ENCODE measurements around the gene GPC5.
"Not testable (repeated sequence)": the region's sequence is repeated elsewhere in the genome, so short reads cannot be mapped to it uniquely, and the experiment has no call there.

GPC5 gene

DNA sequence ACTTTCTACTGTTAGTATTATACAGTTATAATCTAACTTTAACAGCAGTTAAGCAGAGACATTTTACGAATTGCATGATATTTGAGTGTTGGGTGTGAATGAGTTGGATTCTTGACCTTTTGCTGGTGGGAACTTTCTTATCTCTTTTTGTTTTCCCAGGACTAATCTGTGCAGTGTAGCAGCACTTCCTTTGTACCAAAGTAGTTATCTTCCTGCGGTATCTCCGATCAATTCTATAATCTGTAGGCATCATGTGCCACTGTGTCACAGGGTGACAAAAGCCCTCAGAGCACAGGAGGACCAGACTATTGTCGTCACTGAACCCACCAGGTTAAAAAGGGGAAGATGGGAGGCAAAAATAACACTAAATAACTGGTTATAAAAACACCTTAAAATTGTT is 823.5 kb downstream of the GPC5 start:
- Mint-ChIP-seq H3K27me3 (no peaks in the 10 kb centered on the region), H3K27ac (no peak overlapping the region)

DNA sequence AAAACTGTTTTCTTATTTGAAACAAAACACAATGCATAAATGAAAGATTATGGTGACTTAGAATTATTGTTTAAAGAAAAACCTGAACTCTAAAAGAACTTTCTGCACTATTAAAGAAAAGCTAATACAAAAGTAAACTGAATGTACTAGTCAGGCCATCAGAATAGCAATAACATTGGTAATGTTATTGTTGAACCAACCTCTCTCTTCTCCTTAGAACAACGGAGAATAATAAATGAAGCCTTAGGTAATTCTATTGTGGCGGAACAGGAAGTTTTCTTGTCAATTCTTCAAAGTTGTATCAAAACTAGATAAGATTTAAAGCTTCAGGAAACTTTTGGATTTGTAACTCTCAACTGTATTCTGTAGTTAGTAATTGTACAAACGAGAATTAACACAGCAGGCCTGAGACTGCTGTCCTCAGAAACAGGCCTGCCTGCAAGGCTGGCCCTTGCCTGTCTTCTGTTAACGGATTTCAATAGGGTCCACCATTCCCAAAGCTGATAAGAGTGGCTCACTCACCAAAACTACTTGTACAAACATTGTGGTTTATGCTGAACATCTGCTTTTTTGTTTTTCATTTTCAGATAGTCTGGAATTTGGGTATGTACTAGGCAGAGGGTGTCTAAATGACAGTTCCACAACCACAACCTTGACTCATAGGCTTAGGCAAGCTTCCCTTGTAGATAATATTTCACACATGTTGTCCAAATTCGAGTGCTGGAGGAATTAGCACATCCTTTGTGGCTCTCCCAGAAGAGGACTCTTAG is 825.8 kb downstream of the GPC5 start:
- no peak overlapping the region for H3K27ac Mint-ChIP-seq
- no peaks in the 10 kb centered on the region for H3K4me1 Mint-ChIP-seq
- no peaks in the 10 kb centered on the region for H3K36me3 Mint-ChIP-seq
- no peak overlapping the region for H3K4me3 Mint-ChIP-seq
- peaks cover 5% of the 10 kb centered on the region for H3K9me3 Mint-ChIP-seq
- no peaks in the 10 kb centered on the region for H3K27me3 Mint-ChIP-seq
- ATAC-seq: no peak

More for the DNA sequence above, 823.5 kb downstream of the GPC5 start:
- no peak for ATAC-seq
- Mint-ChIP-seq H3K36me3 (no peaks in the 10 kb centered on the region), H3K4me1 (no peaks in the 10 kb centered on the region), H3K4me3 (no peak overlapping the region), H3K9me3 (peaks cover 4% of the 10 kb centered on the region)

DNA sequence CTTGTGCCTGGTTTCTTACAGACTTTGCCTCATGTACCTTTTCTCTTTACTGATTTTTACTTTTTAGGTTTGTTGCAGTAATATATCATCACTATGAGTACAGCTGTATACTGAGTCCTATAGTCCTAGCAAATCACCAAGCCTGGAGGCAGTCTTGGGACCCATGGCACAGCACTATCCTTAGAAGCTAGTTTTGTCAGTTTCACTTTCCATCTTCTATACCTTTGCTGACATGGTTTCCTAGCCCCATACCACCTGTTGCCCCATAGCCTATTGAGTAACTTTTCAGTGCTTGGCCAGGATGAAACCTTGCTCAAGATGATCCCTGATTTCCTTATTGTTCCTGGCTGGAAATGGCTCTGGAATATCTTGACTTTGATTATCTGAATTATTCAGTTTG is 826.4 kb downstream of the GPC5 start:
- H3K4me1 Mint-ChIP-seq: no peaks in the 10 kb centered on the region
- no peaks in the 10 kb centered on the region for H3K36me3 Mint-ChIP-seq
- no peak for ATAC-seq
- no peak overlapping the region for H3K27ac Mint-ChIP-seq
- H3K4me3 Mint-ChIP-seq: no peak overlapping the region
- H3K9me3 Mint-ChIP-seq: peaks cover 5% of the 10 kb centered on the region
- H3K27me3 Mint-ChIP-seq: no peaks in the 10 kb centered on the region

DNA sequence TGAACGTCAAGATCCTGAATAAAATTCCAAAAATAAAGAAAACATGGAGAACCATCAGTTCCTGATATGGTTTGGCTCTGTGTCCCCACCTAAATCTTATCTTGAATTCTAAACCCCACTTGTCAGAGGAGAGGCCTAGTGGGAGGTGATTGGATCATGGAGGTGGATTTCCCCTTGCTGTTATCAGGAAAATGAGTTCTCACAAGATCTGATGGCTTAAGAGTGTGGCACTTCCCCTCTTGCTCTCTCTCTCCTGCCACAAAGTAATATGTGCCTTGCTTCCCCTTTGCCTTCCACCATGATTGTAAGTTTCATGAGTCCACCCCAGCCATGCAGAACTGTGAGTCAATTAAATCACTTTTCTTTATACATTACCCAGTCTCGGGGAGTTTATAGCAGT is 827.4 kb downstream of the GPC5 start:
- Mint-ChIP-seq H3K27ac (no peak overlapping the region), H3K4me3 (no peak overlapping the region), H3K9me3 (peaks cover 5% of the 10 kb centered on the region), H3K36me3 (no peaks in the 10 kb centered on the region), H3K27me3 (no peaks in the 10 kb centered on the region), H3K4me1 (no peaks in the 10 kb centered on the region)
- ATAC-seq: no peak

DNA sequence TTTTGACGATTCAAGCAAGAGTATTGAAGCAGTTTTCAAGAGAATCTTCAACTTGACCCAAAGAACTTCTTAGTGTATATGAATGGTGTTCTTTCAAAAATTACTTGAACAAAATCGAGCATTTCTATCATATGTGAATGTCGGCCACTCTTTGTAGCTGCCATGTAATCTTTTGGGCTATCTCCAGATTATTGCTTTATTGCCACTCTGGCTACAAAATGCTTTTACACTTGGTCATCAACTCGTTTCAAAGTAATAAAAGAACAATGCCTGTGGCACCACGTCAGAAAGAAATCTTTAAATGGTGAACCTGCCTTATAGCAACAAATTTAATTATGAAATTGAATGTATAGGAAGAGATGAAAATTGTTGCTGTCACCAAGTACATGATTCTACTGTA is 834.5 kb downstream of the GPC5 start:
- Mint-ChIP-seq H3K27me3 (no peaks in the 10 kb centered on the region), H3K9me3 (peaks cover 4% of the 10 kb centered on the region), H3K36me3 (no peaks in the 10 kb centered on the region), H3K27ac (no peak overlapping the region), H3K4me1 (no peaks in the 10 kb centered on the region), H3K4me3 (no peak overlapping the region)
- ATAC-seq: no peak

GRCh38 chr13:92251671-92252210 is 853.3 kb downstream of the GPC5 start:
- no peaks in the 10 kb centered on the region for H3K27me3 Mint-ChIP-seq
- H3K36me3 Mint-ChIP-seq: no peaks in the 10 kb centered on the region
- peaks cover 7% of the 10 kb centered on the region for H3K9me3 Mint-ChIP-seq
- no peak overlapping the region for H3K27ac Mint-ChIP-seq
- H3K4me1 Mint-ChIP-seq: no peaks in the 10 kb centered on the region
- H3K4me3 Mint-ChIP-seq: no peak overlapping the region
- no peak for ATAC-seq

GRCh38 chr13:92255526-92255925 is 857.1 kb downstream of the GPC5 start:
- H3K4me3 Mint-ChIP-seq: no peak overlapping the region
- ATAC-seq: no peak
- peaks cover 10% of the 10 kb centered on the region for H3K9me3 Mint-ChIP-seq
- no peaks in the 10 kb centered on the region for H3K27me3 Mint-ChIP-seq
- H3K27ac Mint-ChIP-seq: no peak overlapping the region
- no peaks in the 10 kb centered on the region for H3K36me3 Mint-ChIP-seq
- H3K4me1 Mint-ChIP-seq: no peaks in the 10 kb centered on the region

DNA sequence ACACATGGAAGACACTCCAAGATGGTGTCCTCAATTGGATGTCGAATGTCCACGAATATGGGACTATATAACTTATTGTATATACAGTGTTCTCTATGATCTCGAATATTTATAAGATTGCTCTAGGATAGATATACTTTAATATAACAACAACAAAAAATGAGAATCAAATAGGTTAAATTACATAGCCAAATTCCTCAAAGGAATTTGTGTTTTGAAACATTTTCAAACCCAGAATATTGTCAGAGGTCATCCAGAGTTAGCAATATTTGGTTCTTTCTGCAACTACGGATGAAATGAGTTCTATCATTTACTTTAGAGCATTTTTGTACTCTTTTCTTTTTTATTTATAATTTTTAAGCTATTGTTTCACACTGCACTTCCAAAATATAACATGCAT is 857.8 kb downstream of the GPC5 start:
- no peaks in the 10 kb centered on the region for H3K36me3 Mint-ChIP-seq
- H3K27me3 Mint-ChIP-seq: no peaks in the 10 kb centered on the region
- no peak overlapping the region for H3K4me3 Mint-ChIP-seq
- peaks cover 10% of the 10 kb centered on the region for H3K9me3 Mint-ChIP-seq
- no peak for ATAC-seq
- no peak overlapping the region for H3K27ac Mint-ChIP-seq
- no peaks in the 10 kb centered on the region for H3K4me1 Mint-ChIP-seq

DNA sequence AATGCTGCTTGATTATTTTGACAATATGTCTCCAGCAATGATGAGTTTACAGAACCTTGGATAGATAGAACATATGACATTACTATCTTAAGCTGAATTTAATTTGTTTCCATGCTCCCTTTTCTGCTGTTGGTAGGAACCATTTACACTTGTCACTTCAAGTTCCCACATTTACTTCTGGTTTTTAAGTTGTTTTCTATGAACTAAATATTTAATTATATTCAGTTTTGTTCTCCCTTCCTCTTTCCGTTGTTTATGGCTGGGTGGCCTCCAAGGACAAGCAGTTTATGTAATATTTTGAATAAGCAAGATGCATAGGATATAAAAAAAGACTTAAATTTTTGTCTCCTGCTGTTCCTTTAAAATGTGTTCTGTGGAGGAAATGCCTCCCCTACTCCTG is 860.6 kb downstream of the GPC5 start:
- Mint-ChIP-seq H3K36me3 (no peaks in the 10 kb centered on the region), H3K4me3 (no peak overlapping the region), H3K27ac (no peak overlapping the region), H3K4me1 (no peaks in the 10 kb centered on the region), H3K27me3 (no peaks in the 10 kb centered on the region), H3K9me3 (peaks cover 3% of the 10 kb centered on the region)
- ATAC-seq: no peak

DNA sequence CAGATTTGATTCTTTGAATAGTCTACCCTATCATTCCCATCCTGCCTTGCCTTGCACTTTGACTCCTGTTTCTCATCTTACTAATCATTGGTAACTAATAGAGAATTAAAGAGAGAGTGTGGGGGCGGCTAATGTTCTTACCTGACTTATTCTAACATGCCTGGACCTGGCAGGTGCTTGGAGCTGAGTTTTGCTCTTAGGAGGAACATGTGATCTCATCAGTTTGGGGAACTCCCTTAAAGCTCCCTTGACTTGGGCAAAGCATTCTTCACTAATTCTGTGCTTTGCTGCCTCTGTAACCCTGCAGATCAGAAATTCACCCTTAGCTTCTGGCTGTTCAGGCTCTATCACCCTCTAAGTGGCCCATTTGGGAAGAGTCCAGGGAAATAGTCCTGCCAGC is 861.1 kb downstream of the GPC5 start:
- H3K4me1 Mint-ChIP-seq: no peaks in the 10 kb centered on the region
- peaks cover 3% of the 10 kb centered on the region for H3K9me3 Mint-ChIP-seq
- H3K4me3 Mint-ChIP-seq: no peak overlapping the region
- ATAC-seq: no peak
- H3K36me3 Mint-ChIP-seq: no peaks in the 10 kb centered on the region
- H3K27me3 Mint-ChIP-seq: no peaks in the 10 kb centered on the region
- no peak overlapping the region for H3K27ac Mint-ChIP-seq

- H3K4me3 Mint-ChIP-seq: no peak overlapping the region
- H3K27me3 Mint-ChIP-seq: no peaks in the 10 kb centered on the region
- no peaks in the 10 kb centered on the region for H3K4me1 Mint-ChIP-seq
- H3K27ac Mint-ChIP-seq: no peak overlapping the region
- ATAC-seq: no peak
- H3K9me3 Mint-ChIP-seq: peaks cover 3% of the 10 kb centered on the region
- no peaks in the 10 kb centered on the region for H3K36me3 Mint-ChIP-seq
These were observed 861.9 kb downstream of the GPC5 start for GRCh38 chr13:92260363-92260762.

GRCh38 chr13:92262100-92262788 is 863.8 kb downstream of the GPC5 start:
- Mint-ChIP-seq H3K27me3 (no peaks in the 10 kb centered on the region), H3K4me3 (no peak overlapping the region), H3K36me3 (no peaks in the 10 kb centered on the region), H3K27ac (no peak overlapping the region), H3K9me3 (peaks cover 6% of the 10 kb centered on the region), H3K4me1 (no peaks in the 10 kb centered on the region)
- ATAC-seq: no peak

GRCh38 chr13:92265408-92265807 is 867.0 kb downstream of the GPC5 start:
- H3K27me3 Mint-ChIP-seq: no peaks in the 10 kb centered on the region
- peaks cover 5% of the 10 kb centered on the region for H3K9me3 Mint-ChIP-seq
- H3K4me3 Mint-ChIP-seq: no peak overlapping the region
- H3K27ac Mint-ChIP-seq: no peak overlapping the region
- no peaks in the 10 kb centered on the region for H3K4me1 Mint-ChIP-seq
- H3K36me3 Mint-ChIP-seq: no peaks in the 10 kb centered on the region
- no peak for ATAC-seq

DNA sequence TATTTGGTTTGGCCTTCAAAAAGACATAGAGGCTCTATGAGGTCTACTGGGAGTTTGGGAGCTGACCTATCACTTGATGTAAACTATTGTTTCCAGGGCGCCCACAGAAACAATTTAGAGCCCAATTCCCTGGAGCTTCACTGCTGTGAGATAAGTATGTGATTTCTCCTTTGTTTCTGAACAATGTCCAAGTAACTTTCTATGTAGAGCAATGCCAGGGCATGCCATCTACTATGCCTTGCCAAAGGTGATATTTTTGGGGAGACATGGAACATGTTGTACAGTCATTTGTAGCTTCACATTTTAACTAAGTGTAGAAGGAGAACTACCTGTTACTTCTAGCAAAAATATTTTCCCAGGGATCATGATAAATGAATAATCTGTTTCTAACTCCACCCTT is 872.6 kb downstream of the GPC5 start:
- ATAC-seq: no peak
- H3K27me3 Mint-ChIP-seq: no peaks in the 10 kb centered on the region
- peaks cover 4% of the 10 kb centered on the region for H3K9me3 Mint-ChIP-seq
- H3K4me1 Mint-ChIP-seq: no peaks in the 10 kb centered on the region
- no peaks in the 10 kb centered on the region for H3K36me3 Mint-ChIP-seq
- H3K4me3 Mint-ChIP-seq: no peak overlapping the region
- H3K27ac Mint-ChIP-seq: no peak overlapping the region

- no peak overlapping the region for H3K27ac Mint-ChIP-seq
- no peak for ATAC-seq
- no peak overlapping the region for H3K4me3 Mint-ChIP-seq
- no peaks in the 10 kb centered on the region for H3K4me1 Mint-ChIP-seq
- peaks cover 4% of the 10 kb centered on the region for H3K9me3 Mint-ChIP-seq
- no peaks in the 10 kb centered on the region for H3K27me3 Mint-ChIP-seq
- no peaks in the 10 kb centered on the region for H3K36me3 Mint-ChIP-seq
These were observed 873.8 kb downstream of the GPC5 start for GRCh38 chr13:92272177-92272576.

DNA sequence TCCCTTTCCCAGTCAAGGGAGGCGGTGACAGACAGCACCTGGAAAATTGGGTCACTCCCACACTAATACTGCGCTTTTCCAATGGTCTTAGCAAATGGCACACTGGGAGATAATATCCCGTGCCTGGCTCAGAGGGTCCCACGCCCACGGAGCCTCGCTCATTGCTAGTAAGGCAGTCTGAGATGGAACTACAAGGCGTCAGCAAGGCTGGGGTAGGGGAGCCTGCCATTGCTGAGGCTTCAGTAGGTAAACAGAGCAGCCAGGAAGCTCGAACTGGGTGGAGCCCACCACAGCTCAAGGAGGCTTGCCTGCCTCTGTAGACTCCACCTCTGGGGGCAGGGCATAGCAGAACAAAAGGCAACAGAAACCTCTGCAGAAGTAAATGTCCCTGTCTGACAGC is 882.6 kb downstream of the GPC5 start:
- H3K36me3 Mint-ChIP-seq, H3K4me3 Mint-ChIP-seq, H3K4me1 Mint-ChIP-seq, ATAC-seq, H3K27ac Mint-ChIP-seq, H3K27me3 Mint-ChIP-seq: not testable (repeated sequence)
- peaks cover 10% of the 10 kb centered on the region for H3K9me3 Mint-ChIP-seq
